ENCODE data around the gene PTBP3. TPM values are rescaled to one million over a fixed set of nuclear protein-coding genes. Genes with fewer than 3 reads are reported as not detected.

The PTBP3 gene
- polyA plus RNA-seq, 2 donors, result 15.8 to 23.7 TPM

DNA sequence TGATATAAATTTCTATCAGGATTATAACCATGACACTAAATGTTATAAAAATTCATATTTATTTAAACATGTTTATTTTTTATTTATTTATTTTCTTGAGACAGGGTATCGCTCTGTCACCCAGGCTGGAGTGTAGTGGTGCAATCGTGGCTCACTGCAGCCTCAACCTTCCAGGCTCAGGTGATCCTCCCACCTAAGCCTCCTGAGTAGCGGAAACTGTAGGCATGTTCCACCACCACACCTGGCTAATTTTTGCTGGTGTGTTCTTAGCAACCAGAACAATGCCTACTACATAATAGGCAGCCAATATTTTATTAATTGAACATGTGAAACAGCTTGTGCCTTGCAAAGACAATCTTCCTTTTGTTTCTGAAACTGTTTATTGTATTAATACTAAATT lies 6.5 kb upstream of the PTBP3 start:
- WGBS, 2 donors, result 95 to 97% methylated on average over 3 of the region's 3 CpGs
- Histone ChIP-seq H3K9me3 (ENCODE audit: control insufficient read depth in 2 of 2, insufficient read depth in 1 of 2, low read depth in 1 of 2, low read length in 1 of 2) (no peaks in the 10 kb centered on the region), H3K27ac (ENCODE audit: low read depth in 2 of 2, low read length in 1 of 2) (no peak overlapping the region), H3K36me3 (ENCODE audit: control insufficient read depth in 2 of 2, insufficient read depth in 2 of 2, low read length in 1 of 2) (no peaks in the 10 kb centered on the region), H3K4me1 (ENCODE audit: control insufficient read depth in 2 of 2, insufficient read depth in 2 of 2, low read length in 1 of 2) (no peaks in the 10 kb centered on the region), H3K4me3 (ENCODE audit: low read depth in 1 of 2, low read length in 2 of 2) (no peak overlapping the region), H3K27me3 (ENCODE audit: control insufficient read depth in 1 of 2, insufficient read depth in 2 of 2, low read length in 2 of 2) (no peaks in the 10 kb centered on the region)

DNA sequence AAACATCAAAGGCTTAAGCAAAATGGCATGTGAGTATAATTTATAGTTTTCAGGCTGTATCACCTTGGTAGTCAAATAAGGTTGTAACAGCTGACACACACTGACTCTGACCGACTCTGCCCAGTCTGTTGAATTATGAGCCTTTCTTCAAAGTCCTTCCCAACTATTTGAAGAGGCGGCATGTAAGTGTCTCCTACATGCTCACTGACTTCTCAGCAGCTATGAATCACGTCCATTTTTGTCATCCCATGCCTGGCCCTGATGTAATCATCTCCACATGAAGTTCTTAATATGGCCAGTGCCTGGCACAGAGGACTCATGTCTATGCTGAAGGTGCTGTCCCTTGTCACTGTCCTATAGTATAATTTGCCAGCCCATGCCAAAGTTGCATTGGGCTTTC lies 5.1 kb upstream of the PTBP3 start:
- Histone ChIP-seq H3K36me3 (ENCODE audit: control insufficient read depth in 2 of 2, insufficient read depth in 2 of 2, low read length in 1 of 2) (no peaks in the 10 kb centered on the region), H3K27ac (ENCODE audit: low read depth in 2 of 2, low read length in 1 of 2) (no peak overlapping the region)
- WGBS, 2 donors, result 56 to 59% methylated on average over 3 of the region's 3 CpGs

DNA sequence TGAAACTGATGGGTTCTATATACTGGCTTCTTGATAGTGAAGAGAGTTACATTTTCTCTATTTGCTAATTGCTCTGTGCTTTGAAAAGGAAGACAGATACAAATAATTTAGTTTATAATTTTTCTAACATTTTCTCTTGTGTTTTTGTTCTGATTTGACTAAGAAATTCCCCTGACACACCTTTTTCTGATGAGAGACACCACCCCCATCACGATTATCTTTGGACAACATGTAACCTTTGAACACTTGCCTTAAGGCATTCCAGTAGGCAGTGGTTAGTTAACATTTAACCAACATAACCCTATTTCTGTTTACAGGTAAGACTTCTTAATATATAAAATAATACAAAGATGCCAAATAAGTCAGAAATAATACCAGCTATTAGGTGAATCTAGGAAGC lies 4.1 kb upstream of the PTBP3 start:
- Histone ChIP-seq H3K27ac (ENCODE audit: low read depth in 2 of 2, low read length in 1 of 2) (no peak overlapping the region), H3K4me3 (ENCODE audit: low read depth in 1 of 2, low read length in 2 of 2) (no peak overlapping the region)
- WGBS, 2 donors, result 38 to 49% methylated on average over 1 of the region's 1 CpG

More for the DNA sequence above, 5.1 kb upstream of the PTBP3 start:
- Histone ChIP-seq H3K9me3 (ENCODE audit: control insufficient read depth in 2 of 2, insufficient read depth in 1 of 2, low read depth in 1 of 2, low read length in 1 of 2) (no peaks in the 10 kb centered on the region), H3K27me3 (ENCODE audit: control insufficient read depth in 1 of 2, insufficient read depth in 2 of 2, low read length in 2 of 2) (no peaks in the 10 kb centered on the region), H3K4me1 (ENCODE audit: control insufficient read depth in 2 of 2, insufficient read depth in 2 of 2, low read length in 1 of 2) (no peaks in the 10 kb centered on the region), H3K4me3 (ENCODE audit: low read depth in 1 of 2, low read length in 2 of 2) (no peak overlapping the region)

DNA sequence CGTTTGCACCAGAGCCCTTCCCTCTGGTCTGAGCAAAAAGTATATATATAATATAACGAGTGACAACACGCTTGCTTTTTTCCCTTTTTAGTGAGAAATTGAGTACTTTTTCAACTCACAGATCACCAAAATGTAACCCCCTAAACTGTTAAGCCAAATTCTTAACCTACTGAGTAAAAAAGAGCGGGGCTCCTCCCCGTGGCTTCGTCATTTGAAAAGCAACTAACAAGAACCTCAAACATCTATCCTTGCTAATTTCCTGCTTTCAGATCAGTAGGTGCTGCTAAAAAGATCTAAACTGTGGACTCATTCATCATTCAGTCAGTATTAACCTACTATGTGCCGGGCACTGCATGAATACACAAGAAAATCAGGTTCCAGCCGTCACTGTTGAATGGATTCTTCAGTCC lies 1.0 kb upstream of the PTBP3 start:
- H3K9me3 ChIP-seq (ENCODE audit: control insufficient read depth in 2 of 2, insufficient read depth in 1 of 2, low read depth in 1 of 2, low read length in 1 of 2), result no peaks in the 10 kb centered on the region
- H3K27ac ChIP-seq (ENCODE audit: low read depth in 2 of 2, low read length in 1 of 2), result peak overlapping the region in 1 of 2 donors; percentile 99
- no peaks in the 10 kb centered on the region for H3K4me1 ChIP-seq (ENCODE audit: control insufficient read depth in 2 of 2, insufficient read depth in 2 of 2, low read length in 1 of 2)
- H3K27me3 ChIP-seq (ENCODE audit: control insufficient read depth in 1 of 2, insufficient read depth in 2 of 2, low read length in 2 of 2), result no peaks in the 10 kb centered on the region
- WGBS, 2 donors, result 7 to 10% methylated on average over 8 of the region's 8 CpGs
- H3K4me3 ChIP-seq (ENCODE audit: low read depth in 1 of 2, low read length in 2 of 2), result peak overlapping the region in 1 of 2 donors; percentile 55
- no peaks in the 10 kb centered on the region for H3K36me3 ChIP-seq (ENCODE audit: control insufficient read depth in 2 of 2, insufficient read depth in 2 of 2, low read length in 1 of 2)

More for the DNA sequence above, 4.1 kb upstream of the PTBP3 start:
- no peaks in the 10 kb centered on the region for H3K27me3 ChIP-seq (ENCODE audit: control insufficient read depth in 1 of 2, insufficient read depth in 2 of 2, low read length in 2 of 2)
- H3K9me3 ChIP-seq (ENCODE audit: control insufficient read depth in 2 of 2, insufficient read depth in 1 of 2, low read depth in 1 of 2, low read length in 1 of 2), result no peaks in the 10 kb centered on the region
- no peaks in the 10 kb centered on the region for H3K4me1 ChIP-seq (ENCODE audit: control insufficient read depth in 2 of 2, insufficient read depth in 2 of 2, low read length in 1 of 2)
- H3K36me3 ChIP-seq (ENCODE audit: control insufficient read depth in 2 of 2, insufficient read depth in 2 of 2, low read length in 1 of 2), result no peaks in the 10 kb centered on the region

DNA sequence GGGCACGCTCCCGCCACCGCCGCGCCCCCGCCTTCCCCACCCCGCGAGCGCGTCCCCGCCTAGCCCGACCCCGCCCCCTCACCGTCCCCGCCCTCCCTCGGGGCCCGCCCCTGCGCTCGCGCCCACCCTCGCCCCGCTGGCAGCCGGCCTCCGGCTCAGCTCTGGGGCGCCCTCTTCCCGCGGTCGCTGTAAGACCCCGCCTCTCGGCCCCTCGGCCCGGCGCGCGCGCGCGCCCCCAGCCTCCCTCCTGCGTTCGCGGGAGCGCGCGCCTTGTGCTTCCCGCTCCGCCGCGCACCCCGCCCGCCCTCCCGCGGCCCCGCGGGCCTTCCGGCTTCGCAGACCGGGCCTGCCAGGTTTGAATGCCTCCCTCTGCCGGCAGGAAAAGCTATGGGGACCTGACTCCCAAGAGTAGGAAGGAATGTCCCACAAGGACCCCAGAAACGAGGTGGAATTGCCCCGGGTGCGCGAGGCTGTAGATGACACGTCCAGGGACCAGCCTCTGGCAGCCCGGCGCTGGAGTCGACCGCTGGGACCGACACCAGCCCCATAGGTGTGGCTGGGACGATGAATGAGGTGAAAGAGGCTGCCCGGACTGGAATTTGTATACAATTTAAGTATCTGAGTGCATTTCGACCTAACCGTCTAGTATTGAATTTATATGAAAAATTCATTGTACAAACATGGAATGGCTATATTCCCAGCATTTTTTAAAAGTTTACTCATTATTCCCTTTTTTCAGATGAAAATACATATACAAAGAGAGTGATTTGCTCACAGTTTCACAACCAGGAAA lies 416 bp upstream of the PTBP3 start:
- WGBS, 2 donors, result 0 to 1% methylated on average over 28 to 72 of the region's 72 CpGs
- Histone ChIP-seq H3K4me1 (ENCODE audit: control insufficient read depth in 2 of 2, insufficient read depth in 2 of 2, low read length in 1 of 2) (no peaks in the 10 kb centered on the region), H3K27ac (ENCODE audit: low read depth in 2 of 2, low read length in 1 of 2) (peak overlapping the region; percentile 97 to 99), H3K4me3 (ENCODE audit: low read depth in 1 of 2, low read length in 2 of 2) (peak overlapping the region; percentile 78 to 93), H3K27me3 (ENCODE audit: control insufficient read depth in 1 of 2, insufficient read depth in 2 of 2, low read length in 2 of 2) (no peaks in the 10 kb centered on the region), H3K36me3 (ENCODE audit: control insufficient read depth in 2 of 2, insufficient read depth in 2 of 2, low read length in 1 of 2) (no peaks in the 10 kb centered on the region), H3K9me3 (ENCODE audit: control insufficient read depth in 2 of 2, insufficient read depth in 1 of 2, low read depth in 1 of 2, low read length in 1 of 2) (no peaks in the 10 kb centered on the region)

DNA sequence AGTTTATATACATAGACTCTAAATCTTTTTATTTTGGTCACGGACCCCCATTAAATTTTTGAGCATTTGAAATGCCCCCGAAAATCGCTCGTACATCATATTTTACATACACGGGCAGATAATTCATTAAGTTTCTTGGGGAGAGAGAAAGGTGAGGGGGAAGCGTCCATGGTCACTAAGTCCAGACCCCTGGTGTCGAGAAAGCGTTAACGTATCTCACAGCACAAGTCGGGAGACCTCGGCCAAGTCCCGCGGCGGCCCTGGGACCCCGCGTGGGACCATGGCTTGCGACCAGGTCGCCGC lies 794 bp downstream of the PTBP3 start:
- Histone ChIP-seq H3K27ac (ENCODE audit: low read depth in 2 of 2, low read length in 1 of 2) (peak overlapping the region; percentile 97 to 99), H3K27me3 (ENCODE audit: control insufficient read depth in 1 of 2, insufficient read depth in 2 of 2, low read length in 2 of 2) (no peaks in the 10 kb centered on the region), H3K9me3 (ENCODE audit: control insufficient read depth in 2 of 2, insufficient read depth in 1 of 2, low read depth in 1 of 2, low read length in 1 of 2) (no peaks in the 10 kb centered on the region), H3K36me3 (ENCODE audit: control insufficient read depth in 2 of 2, insufficient read depth in 2 of 2, low read length in 1 of 2) (no peaks in the 10 kb centered on the region), H3K4me1 (ENCODE audit: control insufficient read depth in 2 of 2, insufficient read depth in 2 of 2, low read length in 1 of 2) (no peaks in the 10 kb centered on the region), H3K4me3 (ENCODE audit: low read depth in 1 of 2, low read length in 2 of 2) (peak overlapping the region; percentile 78 to 93)
- WGBS, 2 donors, result 0% methylated on average over 18 to 19 of the region's 19 CpGs

DNA sequence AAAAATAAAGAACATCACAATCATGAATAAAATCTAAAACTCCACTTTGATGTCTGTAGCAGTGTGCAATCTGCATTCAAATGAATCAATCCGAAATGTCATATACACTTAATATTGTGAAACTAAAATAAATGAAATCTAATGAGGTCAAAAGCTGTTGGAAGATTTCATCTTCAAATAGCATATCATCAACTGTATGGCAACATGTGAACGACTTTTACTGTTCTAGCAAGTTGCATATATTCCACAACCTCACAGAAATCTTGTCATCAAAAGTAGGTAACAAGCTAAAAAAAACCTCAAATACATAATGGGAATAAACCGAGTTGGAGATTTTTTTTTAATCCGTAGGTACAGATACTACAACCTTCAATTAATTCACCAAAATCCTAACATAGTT lies 1.2 kb downstream of the PTBP3 start:
- H3K4me1 ChIP-seq (ENCODE audit: control insufficient read depth in 2 of 2, insufficient read depth in 2 of 2, low read length in 1 of 2), result no peaks in the 10 kb centered on the region
- H3K9me3 ChIP-seq (ENCODE audit: control insufficient read depth in 2 of 2, insufficient read depth in 1 of 2, low read depth in 1 of 2, low read length in 1 of 2), result no peaks in the 10 kb centered on the region
- H3K36me3 ChIP-seq (ENCODE audit: control insufficient read depth in 2 of 2, insufficient read depth in 2 of 2, low read length in 1 of 2), result no peaks in the 10 kb centered on the region
- no peaks in the 10 kb centered on the region for H3K27me3 ChIP-seq (ENCODE audit: control insufficient read depth in 1 of 2, insufficient read depth in 2 of 2, low read length in 2 of 2)
- WGBS, 2 donors, result 6 to 9% methylated on average over 4 of the region's 4 CpGs
- H3K4me3 ChIP-seq (ENCODE audit: low read depth in 1 of 2, low read length in 2 of 2), result peak overlapping the region in 1 of 2 donors; percentile 78
- peak overlapping the region in 1 of 2 donors; percentile 99 for H3K27ac ChIP-seq (ENCODE audit: low read depth in 2 of 2, low read length in 1 of 2)

DNA sequence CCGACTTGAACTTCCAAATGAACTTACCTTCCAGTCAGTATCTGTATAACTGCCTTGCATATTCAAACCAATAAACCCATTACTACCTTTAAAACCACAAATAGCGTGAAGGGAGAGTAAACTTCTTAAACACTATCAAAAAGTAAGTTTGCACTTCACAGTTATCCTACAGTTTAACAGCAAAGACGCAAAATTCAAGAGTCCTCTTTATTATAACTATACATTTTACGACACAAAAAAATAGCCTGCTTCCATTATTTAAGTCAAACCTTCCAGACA lies 1.8 kb downstream of the PTBP3 start:
- no peaks in the 10 kb centered on the region for H3K36me3 ChIP-seq (ENCODE audit: control insufficient read depth in 2 of 2, insufficient read depth in 2 of 2, low read length in 1 of 2)
- no peaks in the 10 kb centered on the region for H3K27me3 ChIP-seq (ENCODE audit: control insufficient read depth in 1 of 2, insufficient read depth in 2 of 2, low read length in 2 of 2)
- no peak overlapping the region for H3K27ac ChIP-seq (ENCODE audit: low read depth in 2 of 2, low read length in 1 of 2)
- peak overlapping the region in 1 of 2 donors; percentile 29 for H3K4me3 ChIP-seq (ENCODE audit: low read depth in 1 of 2, low read length in 2 of 2)
- WGBS, 2 donors, result 41 to 44% methylated on average over 4 of the region's 4 CpGs
- no peaks in the 10 kb centered on the region for H3K9me3 ChIP-seq (ENCODE audit: control insufficient read depth in 2 of 2, insufficient read depth in 1 of 2, low read depth in 1 of 2, low read length in 1 of 2)
- peaks cover 0 to 3% of the 10 kb centered on the region in 2 donors for H3K4me1 ChIP-seq (ENCODE audit: control insufficient read depth in 2 of 2, insufficient read depth in 2 of 2, low read length in 1 of 2)

DNA sequence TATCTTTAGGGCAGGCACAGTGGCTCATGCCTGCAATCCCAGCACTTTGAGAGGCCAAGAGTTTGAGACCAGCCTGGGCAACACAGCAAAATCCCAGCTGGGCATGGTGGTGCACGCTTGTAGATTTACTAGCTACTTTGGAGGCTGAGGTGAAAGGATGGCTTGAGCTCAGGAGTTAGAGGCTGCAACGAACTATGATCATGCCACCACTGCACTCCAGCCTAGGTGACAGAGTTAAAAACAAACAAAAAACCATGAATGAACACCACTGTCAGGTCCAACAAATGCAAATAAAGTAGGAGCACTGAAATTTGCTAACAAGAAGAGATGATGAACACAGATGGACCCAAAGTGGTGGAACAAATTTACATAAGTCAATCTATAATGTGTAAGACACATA lies 4.9 kb downstream of the PTBP3 start:
- Histone ChIP-seq H3K27ac (ENCODE audit: low read depth in 2 of 2, low read length in 1 of 2) (no peak overlapping the region), H3K36me3 (ENCODE audit: control insufficient read depth in 2 of 2, insufficient read depth in 2 of 2, low read length in 1 of 2) (no peaks in the 10 kb centered on the region), H3K27me3 (ENCODE audit: control insufficient read depth in 1 of 2, insufficient read depth in 2 of 2, low read length in 2 of 2) (no peaks in the 10 kb centered on the region), H3K4me3 (ENCODE audit: low read depth in 1 of 2, low read length in 2 of 2) (no peak overlapping the region), H3K4me1 (ENCODE audit: control insufficient read depth in 2 of 2, insufficient read depth in 2 of 2, low read length in 1 of 2) (peaks cover 2 to 5% of the 10 kb centered on the region in 2 donors), H3K9me3 (ENCODE audit: control insufficient read depth in 2 of 2, insufficient read depth in 1 of 2, low read depth in 1 of 2, low read length in 1 of 2) (no peaks in the 10 kb centered on the region)
- WGBS, 2 donors, result 76 to 89% methylated on average over 2 of the region's 2 CpGs

DNA sequence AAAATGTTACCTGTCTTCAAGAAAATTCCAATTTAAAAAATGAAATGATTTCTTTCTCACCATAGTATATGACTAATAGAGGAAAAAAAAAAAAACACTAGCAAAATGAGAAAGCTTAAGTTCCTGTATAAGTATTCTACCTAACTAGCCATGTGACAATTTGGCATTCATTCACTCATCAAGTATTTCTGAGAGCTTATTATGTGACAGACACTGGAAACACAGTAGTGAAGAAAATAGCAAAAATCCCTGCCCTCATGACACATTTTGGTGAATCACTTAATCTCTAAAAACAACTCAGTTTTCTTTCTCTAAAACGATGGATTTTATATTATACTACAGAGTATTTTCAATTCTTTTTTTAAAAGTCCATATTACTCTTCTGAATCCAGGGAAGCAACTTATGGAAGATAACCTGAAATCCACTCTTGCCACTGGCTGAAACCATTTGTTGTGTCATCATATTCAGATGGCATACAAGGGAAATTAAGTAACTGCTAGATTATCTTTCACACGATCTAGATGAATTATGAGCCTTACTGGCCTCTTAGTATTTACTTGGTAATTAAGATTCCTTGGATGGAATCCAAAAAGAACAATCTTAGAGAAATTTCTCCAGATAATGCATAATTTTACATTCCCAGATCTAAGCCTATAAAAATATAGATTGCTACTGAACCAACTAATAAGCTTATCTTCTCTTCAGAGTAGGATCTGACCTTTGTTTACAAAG lies 5.5 kb downstream of the PTBP3 start:
- Histone ChIP-seq H3K36me3 (ENCODE audit: control insufficient read depth in 2 of 2, insufficient read depth in 2 of 2, low read length in 1 of 2) (no peaks in the 10 kb centered on the region), H3K9me3 (ENCODE audit: control insufficient read depth in 2 of 2, insufficient read depth in 1 of 2, low read depth in 1 of 2, low read length in 1 of 2) (no peaks in the 10 kb centered on the region), H3K4me3 (ENCODE audit: low read depth in 1 of 2, low read length in 2 of 2) (no peak overlapping the region), H3K4me1 (ENCODE audit: control insufficient read depth in 2 of 2, insufficient read depth in 2 of 2, low read length in 1 of 2) (peaks cover 2 to 8% of the 10 kb centered on the region in 2 donors), H3K27ac (ENCODE audit: low read depth in 2 of 2, low read length in 1 of 2) (no peak overlapping the region), H3K27me3 (ENCODE audit: control insufficient read depth in 1 of 2, insufficient read depth in 2 of 2, low read length in 2 of 2) (no peaks in the 10 kb centered on the region)
- 15 to 31% methylated on average over 2 of the region's 2 CpGs for WGBS, 2 donors
